ENCODE measurements around the gene VSNL1.

Gene VSNL1

DNA sequence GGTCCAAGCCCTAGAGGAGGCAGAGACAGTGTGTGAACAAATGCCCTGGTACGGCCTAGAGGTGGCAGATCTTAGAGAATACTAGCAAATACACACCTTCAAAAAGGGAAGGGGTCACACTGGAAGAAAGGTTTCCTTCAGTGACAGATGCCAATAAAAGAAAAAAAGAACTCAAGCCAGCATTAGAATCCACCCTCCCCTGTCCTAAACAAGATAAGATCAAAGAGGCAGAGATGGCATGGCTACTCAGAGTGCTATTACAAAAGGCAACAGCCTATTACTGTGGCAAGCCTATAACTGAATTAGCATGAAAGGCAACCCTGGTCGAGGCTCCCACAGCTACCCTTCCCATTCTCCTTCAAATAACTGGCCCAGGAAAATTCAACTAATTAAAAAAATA lies 143.5 kb downstream of the VSNL1 start:
- H3K27me3 ChIP-seq (replicated peaks; ENCODE audit: control insufficient read depth, insufficient read depth, low read length) = no peaks in the 10 kb centered on the region
- no peak for DNase-seq (ENCODE audit: extremely low read depth, insufficient read length)
- peaks cover 10% of the 10 kb centered on the region for H3K36me3 ChIP-seq (ENCODE audit: control insufficient read depth, insufficient read depth, low read length)
- no peak overlapping the region for H3K4me3 ChIP-seq (replicated peaks; ENCODE audit: low read depth, low read length)
- TF ChIP-seq, protein P1, sequence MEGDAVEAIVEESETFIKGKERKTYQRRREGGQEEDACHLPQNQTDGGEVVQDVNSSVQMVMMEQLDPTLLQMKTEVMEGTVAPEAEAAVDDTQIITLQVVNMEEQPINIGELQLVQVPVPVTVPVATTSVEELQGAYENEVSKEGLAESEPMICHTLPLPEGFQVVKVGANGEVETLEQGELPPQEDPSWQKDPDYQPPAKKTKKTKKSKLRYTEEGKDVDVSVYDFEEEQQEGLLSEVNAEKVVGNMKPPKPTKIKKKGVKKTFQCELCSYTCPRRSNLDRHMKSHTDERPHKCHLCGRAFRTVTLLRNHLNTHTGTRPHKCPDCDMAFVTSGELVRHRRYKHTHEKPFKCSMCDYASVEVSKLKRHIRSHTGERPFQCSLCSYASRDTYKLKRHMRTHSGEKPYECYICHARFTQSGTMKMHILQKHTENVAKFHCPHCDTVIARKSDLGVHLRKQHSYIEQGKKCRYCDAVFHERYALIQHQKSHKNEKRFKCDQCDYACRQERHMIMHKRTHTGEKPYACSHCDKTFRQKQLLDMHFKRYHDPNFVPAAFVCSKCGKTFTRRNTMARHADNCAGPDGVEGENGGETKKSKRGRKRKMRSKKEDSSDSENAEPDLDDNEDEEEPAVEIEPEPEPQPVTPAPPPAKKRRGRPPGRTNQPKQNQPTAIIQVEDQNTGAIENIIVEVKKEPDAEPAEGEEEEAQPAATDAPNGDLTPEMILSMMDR (IDR thresholded peaks at IDR 0.05; ENCODE audit: insufficient read depth, low read length, poor library complexity, severe bottlenecking) = no peak

DNA sequence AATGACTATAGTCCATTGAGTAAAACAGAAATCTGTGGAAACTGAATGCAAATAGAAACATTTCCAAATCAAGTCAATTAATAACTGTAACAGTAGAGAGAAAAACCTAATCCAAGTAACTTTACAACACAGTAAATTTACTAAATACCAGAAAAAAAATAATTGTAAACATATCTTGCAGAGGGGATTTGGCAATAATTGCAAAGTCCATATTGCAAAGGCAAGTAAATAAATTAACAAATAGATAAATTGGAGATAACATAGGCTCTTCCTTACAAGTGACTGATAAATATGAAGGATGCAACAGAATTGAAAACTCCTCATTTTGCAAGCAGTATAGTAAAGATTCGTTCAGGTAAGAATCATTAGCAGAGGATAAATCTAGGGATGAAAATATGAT lies 148.1 kb downstream of the VSNL1 start:
- TF ChIP-seq, protein P1 (IDR thresholded peaks at IDR 0.05; ENCODE audit: insufficient read depth, low read length, poor library complexity, severe bottlenecking) = no peak
- peaks cover 5% of the 10 kb centered on the region for H3K36me3 ChIP-seq (ENCODE audit: control insufficient read depth, insufficient read depth, low read length)
- H3K27me3 ChIP-seq (replicated peaks; ENCODE audit: control insufficient read depth, insufficient read depth, low read length) = no peaks in the 10 kb centered on the region
- no peak overlapping the region for H3K4me3 ChIP-seq (replicated peaks; ENCODE audit: low read depth, low read length)
- no peak for DNase-seq (ENCODE audit: extremely low read depth, insufficient read length)

DNA sequence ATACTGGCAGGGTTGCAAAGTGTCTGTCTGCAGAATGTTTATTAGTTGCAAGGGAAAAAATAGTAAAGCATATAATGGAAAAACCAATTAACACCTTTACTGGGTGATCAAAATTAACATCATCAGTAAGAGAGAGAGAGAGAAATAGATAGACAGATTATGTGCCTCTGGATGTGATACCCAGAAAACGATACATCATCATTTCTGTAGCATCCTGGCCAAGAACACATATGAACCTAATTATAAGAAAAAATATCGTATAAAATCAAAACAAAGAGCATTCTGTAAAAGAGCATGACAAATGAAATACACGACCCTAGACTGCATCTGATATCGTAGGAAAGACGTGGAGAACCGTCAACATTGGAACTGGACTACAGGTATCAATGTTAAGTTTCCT lies 148.5 kb downstream of the VSNL1 start:
- TF ChIP-seq, protein P1 (IDR thresholded peaks at IDR 0.05; ENCODE audit: insufficient read depth, low read length, poor library complexity, severe bottlenecking) = no peak
- Histone ChIP-seq H3K36me3 (ENCODE audit: control insufficient read depth, insufficient read depth, low read length) (peaks cover 4% of the 10 kb centered on the region), H3K27me3 (replicated peaks; ENCODE audit: control insufficient read depth, insufficient read depth, low read length) (no peaks in the 10 kb centered on the region), H3K4me3 (replicated peaks; ENCODE audit: low read depth, low read length) (no peak overlapping the region)
- no peak for DNase-seq (ENCODE audit: extremely low read depth, insufficient read length)

DNA sequence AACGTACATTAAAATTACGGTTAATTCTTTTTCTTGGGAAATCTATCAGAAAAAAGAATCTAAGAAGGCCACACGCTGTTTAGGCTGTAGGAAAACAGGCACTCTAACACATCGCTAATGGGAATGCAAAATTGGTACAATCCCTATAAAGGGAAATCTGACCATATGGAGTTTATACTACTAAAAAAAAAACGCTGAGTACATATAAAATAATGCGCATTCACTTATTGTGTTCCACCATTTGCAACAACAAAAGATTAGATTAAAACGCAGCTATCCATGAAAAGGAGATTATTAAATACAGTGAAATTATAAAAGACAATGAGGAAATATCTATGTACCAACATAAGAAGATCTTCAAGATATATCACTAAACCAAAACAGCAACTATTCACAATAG lies 150.3 kb downstream of the VSNL1 start:
- DNase-seq (ENCODE audit: extremely low read depth, insufficient read length) = no peak
- Histone ChIP-seq H3K36me3 (ENCODE audit: control insufficient read depth, insufficient read depth, low read length) (peaks cover 5% of the 10 kb centered on the region), H3K4me3 (replicated peaks; ENCODE audit: low read depth, low read length) (no peak overlapping the region), H3K27me3 (replicated peaks; ENCODE audit: control insufficient read depth, insufficient read depth, low read length) (no peaks in the 10 kb centered on the region)
- TF ChIP-seq, protein P1 (IDR thresholded peaks at IDR 0.05; ENCODE audit: insufficient read depth, low read length, poor library complexity, severe bottlenecking) = no peak
